WTC11 (cell line): Measurements from ENCODE around the gene COL18A1. TPM values are rescaled to one million over a fixed set of nuclear protein-coding genes. Genes with fewer than 3 reads are reported as not detected.

ENCODE experiments used
- ATAC-seq: fragments of 200-7000 bp; cut with Tn5 transposase; 2 replicates; pipeline ENCODE4 v1.10.0; 2021; ENCODE audit warnings: mild to moderate bottlenecking, moderate library complexity
- CTCF ChIA-PET: fragments of 300-600 bp; sonication (Branson Sonifier 250); formaldehyde crosslinking; loops from one replicate; lab custom pipeline; 2021; ENCODE audit warnings: antibody characterized with exemption; lab: Charles Lee
- POLR2A ChIA-PET: fragments of 350-600 bp; sonication (Branson Sonifier 250); formaldehyde crosslinking; loops from one replicate; lab custom pipeline; 2021; ENCODE audit warnings: antibody characterized with exemption; lab: Charles Lee
- DNase-seq: peaks from one replicate; pipeline ENCODE4 v3.0.0; 2021; ENCODE audit warnings: low spot score
- H3K27ac Mint-ChIP-seq: 2 replicates; pipeline ENCODE4 v1.8.0; 2021; ENCODE audit warnings: mixed read lengths
- H3K27me3 Mint-ChIP-seq: 2 replicates; pipeline ENCODE4 v1.8.0; 2021; ENCODE audit warnings: low read depth, mild to moderate bottlenecking, moderate library complexity, mixed read lengths
- H3K36me3 Mint-ChIP-seq: 2 replicates; pipeline ENCODE4 v1.8.0; 2021; ENCODE audit warnings: mixed read lengths
- H3K4me1 Mint-ChIP-seq: 2 replicates; pipeline ENCODE4 v1.8.0; 2022; ENCODE audit warnings: mixed read lengths
- H3K4me3 Mint-ChIP-seq: 2 replicates; pipeline ENCODE4 v1.8.0; 2021; ENCODE audit warnings: mild to moderate bottlenecking, moderate library complexity, mixed read lengths
- H3K9me3 Mint-ChIP-seq: 2 replicates; pipeline ENCODE4 v1.8.0; 2021; ENCODE audit warnings: mixed read lengths
- AFF4 ChIP-seq: sonication (generic); formaldehyde crosslinking; IDR thresholded peaks from 2 replicates; pipeline ENCODE4 v1.8.1; 2023; ENCODE audit warnings: mild to moderate bottlenecking, missing genetic modification reagents, borderline replicate concordance
- ATF3 ChIP-seq: sonication (generic); formaldehyde crosslinking; conservative IDR thresholded peaks from 2 replicates; pipeline ENCODE4 v1.8.1; 2022; ENCODE audit warnings: mild to moderate bottlenecking, missing genetic modification reagents
- E2F4 ChIP-seq: sonication (generic); formaldehyde crosslinking; IDR thresholded peaks from 2 replicates; pipeline ENCODE4 v1.8.1; 2022; ENCODE audit warnings: low read depth, mild to moderate bottlenecking, moderate library complexity, missing genetic modification reagents, borderline replicate concordance
- E2F5 ChIP-seq: sonication (generic); formaldehyde crosslinking; IDR thresholded peaks from 2 replicates; pipeline ENCODE4 v1.8.1; 2022; ENCODE audit warnings: mild to moderate bottlenecking, moderate library complexity, missing genetic modification reagents
- ERG ChIP-seq: fragments of 250-450 bp; sonication (Bioruptor Pico); IDR thresholded peaks from 2 replicates; pipeline ENCODE4 v1.8.0; 2021; ENCODE audit warnings: mild to moderate bottlenecking
- GTF2I ChIP-seq: fragments of 250-450 bp; sonication (Bioruptor Pico); conservative IDR thresholded peaks from 2 replicates; pipeline ENCODE4 v1.4.0; 2021; ENCODE audit warnings: mild to moderate bottlenecking
- JUN ChIP-seq: sonication (generic); formaldehyde crosslinking; IDR thresholded peaks from 2 replicates; pipeline ENCODE4 v1.8.0; 2023; ENCODE audit warnings: mild to moderate bottlenecking, missing genetic modification reagents
- MYBL2 ChIP-seq: sonication (generic); formaldehyde crosslinking; IDR thresholded peaks from 2 replicates; pipeline ENCODE4 v1.8.1; 2023; ENCODE audit warnings: mild to moderate bottlenecking, moderate library complexity, missing genetic modification reagents
- NFYB ChIP-seq: sonication (generic); formaldehyde crosslinking; conservative IDR thresholded peaks from 2 replicates; pipeline ENCODE4 v1.8.0; 2022; ENCODE audit warnings: low read depth, missing genetic modification reagents
- OVOL2 ChIP-seq: fragments of 250-450 bp; sonication (Bioruptor Pico); IDR thresholded peaks from 2 replicates; pipeline ENCODE4 v1.9.0; 2021; ENCODE audit warnings: mild to moderate bottlenecking, borderline replicate concordance
- PRRX2 ChIP-seq: fragments of 250-450 bp; sonication (Bioruptor Pico); IDR thresholded peaks from 2 replicates; pipeline ENCODE4 v1.8.0; 2021; ENCODE audit warnings: mild to moderate bottlenecking
- SMAD3 ChIP-seq: sonication (generic); formaldehyde crosslinking; IDR thresholded peaks from 2 replicates; pipeline ENCODE4 v1.8.0; 2022; ENCODE audit warnings: missing genetic modification reagents, mild to moderate bottlenecking, borderline replicate concordance
- STAT6 ChIP-seq: sonication (generic); formaldehyde crosslinking; conservative IDR thresholded peaks from 2 replicates; pipeline ENCODE4 v1.8.1; 2023; ENCODE audit warnings: mild to moderate bottlenecking, low read depth, missing genetic modification reagents, moderate library complexity
- USF2 ChIP-seq: sonication (generic); formaldehyde crosslinking; IDR thresholded peaks from 2 replicates; pipeline ENCODE4 v1.8.1; 2023; ENCODE audit warnings: mild to moderate bottlenecking, missing genetic modification reagents, moderate library complexity
- ZBTB21 ChIP-seq: sonication (generic); formaldehyde crosslinking; IDR thresholded peaks from 2 replicates; pipeline ENCODE4 v1.8.1; 2023; ENCODE audit warnings: mild to moderate bottlenecking, missing genetic modification reagents, borderline replicate concordance
- ZNF219 ChIP-seq: sonication (generic); formaldehyde crosslinking; IDR thresholded peaks from 2 replicates; pipeline ENCODE4 v1.8.0; 2023; ENCODE audit warnings: missing genetic modification reagents, mild to moderate bottlenecking, borderline replicate concordance
- ZNF232 ChIP-seq: sonication (generic); formaldehyde crosslinking; IDR thresholded peaks from 2 replicates; pipeline ENCODE4 v1.8.0; 2022; ENCODE audit warnings: mild to moderate bottlenecking, missing genetic modification reagents
- ZNF425 ChIP-seq: fragments of 250-450 bp; sonication (Bioruptor Pico); conservative IDR thresholded peaks from 2 replicates; pipeline ENCODE4 v1.9.0; 2021; ENCODE audit warnings: mild to moderate bottlenecking
- ZNF671 ChIP-seq: fragments of 250-450 bp; sonication (Bioruptor Pico); IDR thresholded peaks from 2 replicates; pipeline ENCODE4 v1.8.0; 2021; ENCODE audit warnings: mild to moderate bottlenecking
- total RNA-seq: library from RNA; stranded (reverse); gene quantifications from 3 replicates; pipeline ENCODE4 v1.2.3, GENCODE V29; 2021

COL18A1 gene
- total RNA-seq, 1 experiment from 2014 or later: 231 TPM

GRCh38 chr21:45423201-45423955, 18.4 kb downstream of the COL18A1 start:
- H3K9me3 Mint-ChIP-seq: no peaks in the 10 kb centered on the region
- no peaks in the 10 kb centered on the region for H3K36me3 Mint-ChIP-seq
- no peak for TF ChIP-seq ZNF425 (CRISPR knock-in tag)
- no peak for TF ChIP-seq ZNF671
- no peak for TF ChIP-seq E2F5 (CRISPR knock-in tag)
- TF ChIP-seq ERG (CRISPR knock-in tag): no peak
- TF ChIP-seq NFYB: no peak
- TF ChIP-seq SMAD3 (CRISPR knock-in tag): no peak
- no peak for TF ChIP-seq AFF4 (CRISPR knock-in tag)
- TF ChIP-seq PRRX2: no peak
- TF ChIP-seq GTF2I (CRISPR knock-in tag): no peak
- no peak for TF ChIP-seq ATF3
- no peak for TF ChIP-seq E2F4 (CRISPR knock-in tag)
- no peak for TF ChIP-seq OVOL2 (CRISPR knock-in tag)
- no peak overlapping the region for H3K27ac Mint-ChIP-seq
- H3K27me3 Mint-ChIP-seq: no peaks in the 10 kb centered on the region
- POLR2A ChIA-PET: no interaction called here
- ATAC-seq (no peak), DNase-seq (no peak)
- peaks cover 17% of the 10 kb centered on the region for H3K4me1 Mint-ChIP-seq
- CTCF ChIA-PET: interaction anchor here (0.7 to 2.4 kb wide), 6 partner anchors 10 to 114 kb away, joined by 3 to 8 read pairs (median 4); no protein-coding TSS in a partner anchor
- no peak overlapping the region for H3K4me3 Mint-ChIP-seq

GRCh38 chr21:45423968-45424853, 19.2 kb downstream of the COL18A1 start:
- peaks cover 2% of the 10 kb centered on the region; the same call in 1 of the 2 replicates for H3K36me3 Mint-ChIP-seq
- H3K9me3 Mint-ChIP-seq: no peaks in the 10 kb centered on the region
- peak overlapping the region; percentile 57; the same call in 1 of the 2 replicates for H3K27ac Mint-ChIP-seq
- H3K4me3 Mint-ChIP-seq: no peak overlapping the region
- CTCF ChIA-PET: interaction anchor here (0.8 to 2.4 kb wide), 3 partner anchors 17 to 115 kb away, joined by 3 to 8 read pairs (median 5); no protein-coding TSS in a partner anchor
- TF ChIP-seq GTF2I (CRISPR knock-in tag) (no peak), USF2 (no peak), ZBTB21 (CRISPR knock-in tag) (no peak), MYBL2 (CRISPR knock-in tag) (no peak), JUN (CRISPR knock-in tag) (no peak), STAT6 (no peak), ZNF219 (CRISPR knock-in tag) (no peak), ZNF232 (CRISPR knock-in tag) (no peak)
- no peaks in the 10 kb centered on the region for H3K27me3 Mint-ChIP-seq
- ATAC-seq: no peak
- H3K4me1 Mint-ChIP-seq: peaks cover 15% of the 10 kb centered on the region
- no peak for DNase-seq
- POLR2A ChIA-PET: no interaction called here
